Esophagus squamous epithelium (tissue), 4 donors: ENCODE results near the gene COQ10B.

Source experiments
- CTCF ChIP-seq, 6 experiments: fragments of 450-650 bp in 4 of 6; fragments of 200-600 bp in 2 of 6; sonication (generic) in 2 of 6; IDR thresholded peaks; one replicate each; pipeline ENCODE4 v1.5.1; 2016 to 2019; ENCODE audit warnings: antibody characterized with exemption in 6 of 6, mild to moderate bottlenecking in 4 of 6, moderate library complexity in 4 of 6
- POLR2A ChIP-seq, 4 donors: fragments of 450-650 bp; IDR thresholded peaks; one replicate each; pipeline ENCODE4 v1.6.1; 2017; ENCODE audit warnings: antibody characterized with exemption in 4 of 4, mild to moderate bottlenecking in 4 of 4, moderate library complexity in 3 of 4

- no peak for TF ChIP-seq POLR2A (IDR thresholded peaks at IDR 0.05)
- no peak for TF ChIP-seq CTCF (IDR thresholded peaks at IDR 0.05)
These were observed 43.3 kb downstream of the COQ10B start for GRCh38 chr2:197496695-197497094.
